Keratinocyte (primary cell): ENCODE data around the gene MTPN.

Source experiments
- CTCF ChIP-seq, 3 experiments: IDR thresholded peaks in 1 of 3; conservative IDR thresholded peaks in 1 of 3; optimal IDR thresholded peaks in 1 of 3; 2 replicates in 2 of 3; 3 replicates in 1 of 3; pipeline versions ENCODE3 to v1.5.1; 2011; ENCODE audit warnings: low read length in 3 of 3, mild to moderate bottlenecking in 3 of 3, moderate library complexity in 2 of 3, control low read depth in 1 of 3, inconsistent platforms in 1 of 3; ENCODE audit not compliant: insufficient read depth in 2 of 3; ENCODE audit errors: extremely low read depth in 1 of 3
- EZH2 ChIP-seq: IDR thresholded peaks from one replicate; pipeline ENCODE4 v1.6.1; 2012; ENCODE audit warnings: inconsistent platforms, mild to moderate bottlenecking, low read length, moderate library complexity

DNA sequence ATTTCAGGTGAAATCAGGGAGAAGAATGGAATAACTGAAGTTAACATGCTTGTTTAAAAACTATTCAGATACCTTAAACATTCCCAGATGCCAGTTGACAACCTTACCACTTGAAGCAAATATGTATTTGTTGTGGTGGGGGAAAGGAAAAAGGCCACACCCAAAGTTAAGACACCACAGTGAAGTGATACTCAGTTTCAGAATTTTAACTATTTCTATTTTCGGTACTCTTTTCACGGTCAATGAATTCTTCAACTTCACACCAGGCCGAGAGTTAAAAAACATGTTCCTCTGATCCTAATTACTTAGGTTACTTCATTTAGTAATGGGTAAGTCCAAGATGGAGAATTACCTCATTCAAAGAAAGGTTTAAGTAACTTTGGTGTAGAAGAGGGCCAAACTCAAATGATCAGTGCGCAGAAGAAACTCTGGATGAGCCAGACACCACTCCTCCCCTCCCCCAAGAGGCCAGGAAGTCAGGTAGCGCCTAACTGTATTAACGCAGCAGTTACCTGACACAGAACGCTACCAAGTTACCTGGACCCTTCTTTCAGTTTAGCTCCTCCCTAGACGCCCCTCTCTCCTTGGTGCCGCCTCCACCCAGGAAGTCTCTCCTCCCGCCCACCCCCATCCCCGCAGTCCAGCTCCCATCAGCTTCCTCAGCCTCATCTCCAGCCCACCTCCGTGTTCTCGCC, 700 bp downstream of the MTPN start:
- no peak for TF ChIP-seq CTCF (optimal IDR thresholded peaks at IDR 0.05 in 1 of 3, IDR thresholded peaks at IDR 0.05 in 1 of 3, conservative IDR thresholded peaks at IDR 0.05 in 1 of 3; ENCODE audit: extremely low read depth in 1 of 3, insufficient read depth in 2 of 3, low read length in 3 of 3)
- no peak for TF ChIP-seq EZH2
